SKM-1 (cell line): Measurements from ENCODE around the gene ADGRA1.

Experiments used
- DNase-seq: peaks from one replicate; lab custom pipeline; 2025; ENCODE audit not compliant: unreplicated experiment; lab: John Stamatoyannopoulos, UW

The ADGRA1 gene

GRCh38 chr10:133075346-133076137 lies 12.2 kb upstream of the ADGRA1 start:
- no peak for DNase-seq

- no peak for DNase-seq
These were observed 11.3 kb upstream of the ADGRA1 start for GRCh38 chr10:133076274-133077038.

GRCh38 chr10:133079836-133080682 lies 7.7 kb upstream of the ADGRA1 start:
- no peak for DNase-seq

DNA sequence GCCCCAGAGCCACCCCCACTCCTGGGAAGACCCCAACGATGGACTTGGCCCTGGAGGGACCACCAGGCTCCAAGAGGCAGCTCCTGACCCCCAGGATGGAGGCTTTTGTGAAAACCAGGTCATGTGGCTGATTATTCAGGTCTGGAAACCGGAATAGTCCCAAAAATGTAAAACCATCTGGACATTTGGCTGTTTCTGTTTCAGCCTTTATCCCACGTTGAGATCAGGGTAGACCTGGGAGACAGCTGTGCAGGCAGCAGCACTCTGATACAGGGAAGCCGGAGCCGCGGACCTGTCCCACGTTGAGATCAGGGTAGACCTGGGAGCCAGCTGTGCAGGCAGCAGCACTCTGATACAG lies 7.1 kb upstream of the ADGRA1 start:
- DNase-seq: no peak

- DNase-seq: no peak
These were observed 6.1 kb upstream of the ADGRA1 start for GRCh38 chr10:133081636-133082035.

- DNase-seq: no peak
These were observed 4.9 kb upstream of the ADGRA1 start for GRCh38 chr10:133082685-133083421.

- no peak for DNase-seq
These were observed 4.2 kb upstream of the ADGRA1 start for GRCh38 chr10:133083422-133084100.

GRCh38 chr10:133084491-133084890 lies 3.2 kb upstream of the ADGRA1 start:
- no peak for DNase-seq

DNA sequence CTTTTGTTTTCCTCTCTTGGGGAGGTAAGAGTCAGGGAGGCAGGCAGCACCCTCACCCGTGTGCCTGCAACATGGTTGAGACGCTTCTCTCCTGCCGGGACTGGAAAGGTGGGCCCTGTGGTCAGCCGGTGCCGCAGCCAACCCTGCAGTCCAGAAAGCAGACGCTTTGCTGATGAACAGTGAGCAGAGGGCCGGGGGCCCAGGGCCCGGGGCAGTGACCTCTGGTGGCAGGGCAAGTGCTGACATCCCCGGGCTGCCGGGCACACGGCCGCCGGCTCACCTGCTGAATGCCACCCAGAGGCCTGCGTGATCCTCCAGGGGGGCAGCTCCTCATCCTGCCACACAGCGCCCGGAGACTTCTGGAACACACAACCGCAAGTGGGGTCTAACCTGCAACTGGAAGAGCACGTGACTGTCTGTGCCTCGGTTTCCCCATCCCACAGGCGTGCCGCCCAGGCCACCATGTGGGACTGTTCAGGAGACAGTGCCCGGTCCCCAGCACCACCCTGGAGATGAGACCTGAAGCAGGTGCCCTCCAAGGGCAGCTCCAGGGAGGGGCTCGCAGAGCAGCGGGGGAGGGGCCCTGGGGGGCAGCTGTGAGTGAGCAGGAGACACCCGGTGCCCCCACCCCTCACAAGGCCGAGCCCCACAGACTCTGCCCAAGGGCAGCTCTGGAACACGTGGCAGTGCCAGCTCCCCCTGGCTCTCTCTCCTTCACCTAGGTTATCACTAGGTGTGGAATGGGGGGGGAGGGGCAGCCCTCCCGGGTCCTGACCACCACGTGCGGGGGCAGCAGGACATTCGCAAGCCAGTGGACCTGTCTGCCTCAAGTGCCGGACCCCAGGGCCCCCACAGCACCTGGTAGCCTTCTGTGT lies 2.2 kb upstream of the ADGRA1 start:
- no peak for DNase-seq

- DNase-seq: no peak
These were observed 1.5 kb upstream of the ADGRA1 start for GRCh38 chr10:133086247-133086646.

- no peak for DNase-seq
These were observed 562 bp upstream of the ADGRA1 start for GRCh38 chr10:133087045-133087678.

GRCh38 chr10:133088179-133088955 lies 643 bp downstream of the ADGRA1 start:
- no peak for DNase-seq

- DNase-seq: no peak
These were observed 1.5 kb downstream of the ADGRA1 start for GRCh38 chr10:133088956-133089800.

GRCh38 chr10:133090101-133090500 lies 2.4 kb downstream of the ADGRA1 start:
- DNase-seq: no peak

DNA sequence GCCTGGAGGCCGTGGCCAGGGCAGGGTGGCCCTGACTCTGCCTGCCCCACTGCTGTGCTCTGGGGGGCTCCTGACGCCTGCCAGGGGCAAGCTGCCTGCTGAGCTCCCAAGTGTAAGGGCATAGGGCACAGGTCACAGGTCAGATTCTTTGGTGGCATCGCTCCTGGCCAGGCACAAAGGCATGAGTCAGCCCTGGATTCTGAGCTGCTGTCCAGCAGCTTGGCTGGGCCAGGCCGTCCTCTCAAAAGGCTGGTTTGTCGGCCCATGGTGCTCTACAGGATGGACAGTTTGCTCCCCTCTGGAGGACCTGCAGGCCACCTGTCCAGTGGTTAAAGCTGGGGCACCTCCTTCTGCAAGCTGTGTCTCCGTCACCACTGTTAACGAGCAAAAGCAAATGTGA lies 2.9 kb downstream of the ADGRA1 start:
- no peak for DNase-seq

- no peak for DNase-seq
These were observed 3.6 kb downstream of the ADGRA1 start for GRCh38 chr10:133091316-133091715.

- DNase-seq: no peak
These were observed 5.6 kb downstream of the ADGRA1 start for GRCh38 chr10:133093291-133093690.
